Liver (tissue), 9 donors: ENCODE measurements around the gene PPM1L. TPM values are rescaled to one million over a fixed set of nuclear protein-coding genes. Genes with fewer than 3 reads are reported as not detected.

ENCODE experiments used
- DNase-seq: peaks from one replicate; pipeline ENCODE4 v3.0.0-alpha.2; 2017; ENCODE audit warnings: low spot score
- H3K27ac ChIP-seq, 2 donors: one replicate each; pipeline ENCODE4 v1.7.0; 2013; ENCODE audit warnings: inconsistent platforms in 2 of 2, low read length in 2 of 2, control low read depth in 1 of 2, low read depth in 1 of 2, mild to moderate bottlenecking in 1 of 2
- H3K27me3 ChIP-seq, 4 donors: one replicate each; pipeline versions ENCODE4 v1.6.1 to v1.7.0; 2013; ENCODE audit warnings: low read length in 3 of 4, inconsistent platforms in 1 of 4, mild to moderate bottlenecking in 1 of 4, moderate library complexity in 1 of 4; ENCODE audit not compliant: control insufficient read depth in 4 of 4, insufficient read depth in 4 of 4
- H3K36me3 ChIP-seq, 4 donors: one replicate each; pipeline versions ENCODE4 v1.6.1 to v1.7.0; 2013; ENCODE audit warnings: low read length in 3 of 4, mild to moderate bottlenecking in 3 of 4, low read depth in 1 of 4, moderate library complexity in 1 of 4; ENCODE audit not compliant: control insufficient read depth in 4 of 4, insufficient read depth in 3 of 4
- H3K4me1 ChIP-seq, 4 donors: one replicate each; pipeline versions ENCODE4 v1.6.1 to v1.7.0; 2013; ENCODE audit warnings: low read length in 3 of 4, mild to moderate bottlenecking in 3 of 4, moderate library complexity in 1 of 4; ENCODE audit not compliant: control insufficient read depth in 4 of 4, insufficient read depth in 4 of 4
- H3K4me3 ChIP-seq, 3 donors: one replicate each; pipeline versions ENCODE4 v1.6.1 to v1.7.0; 2013; ENCODE audit warnings: low read length in 3 of 3, control low read depth in 1 of 3, low read depth in 1 of 3, mild to moderate bottlenecking in 1 of 3
- H3K9ac ChIP-seq, 2 donors: one replicate each; pipeline ENCODE4 v1.7.0; 2013; ENCODE audit warnings: low read length in 2 of 2, mild to moderate bottlenecking in 2 of 2, moderate library complexity in 2 of 2, control low read depth in 1 of 2, low read depth in 1 of 2
- H3K9me3 ChIP-seq, 4 donors: one replicate each; pipeline versions ENCODE4 v1.6.1 to v1.7.0; 2013; ENCODE audit warnings: low read length in 3 of 4; ENCODE audit not compliant: control insufficient read depth in 4 of 4
- ATF3 ChIP-seq: IDR thresholded peaks from 2 replicates; pipeline ENCODE4 v1.6.1; 2016; ENCODE audit warnings: antibody characterized with exemption
- CTCF ChIP-seq: fragments of 150-350 bp; IDR thresholded peaks from 2 replicates; pipeline ENCODE4 v1.5.1; 2017; ENCODE audit warnings: improper control_type of control experiment, low read depth, low read length; ENCODE audit not compliant: missing input control
- FOXA1 ChIP-seq: IDR thresholded peaks from 2 replicates; pipeline ENCODE4 v1.6.1; 2016; ENCODE audit warnings: antibody characterized with exemption
- HNF4A ChIP-seq, 2 donors: conservative IDR thresholded peaks; 2 replicates each; pipeline ENCODE4 v1.6.1; 2016; ENCODE audit warnings: antibody characterized with exemption in 2 of 2, mild to moderate bottlenecking in 2 of 2
- JUND ChIP-seq, 2 donors: IDR thresholded peaks; 2 replicates each; pipeline ENCODE4 v1.6.1; 2016; ENCODE audit warnings: antibody characterized with exemption in 2 of 2
- RAD21 ChIP-seq, 2 donors: IDR thresholded peaks; 2 replicates each; pipeline ENCODE4 v1.6.1; 2016; ENCODE audit warnings: antibody characterized with exemption in 2 of 2, mild to moderate bottlenecking in 2 of 2
- REST ChIP-seq: IDR thresholded peaks from 2 replicates; pipeline ENCODE4 v1.6.1; 2016; ENCODE audit warnings: antibody characterized with exemption, mild to moderate bottlenecking
- RXRA ChIP-seq, 2 donors: IDR thresholded peaks; 2 replicates each; pipeline ENCODE4 v1.6.1; 2017 to 2018; ENCODE audit warnings: antibody characterized with exemption in 2 of 2, mild to moderate bottlenecking in 1 of 2
- SP1 ChIP-seq: IDR thresholded peaks from 2 replicates; pipeline ENCODE4 v1.6.1; 2018; ENCODE audit warnings: antibody characterized with exemption, mild to moderate bottlenecking
- WGBS: extraction: QIAGEN DNeasy Blood & Tissue Kit; methylation state at CpG from one replicate; pipeline ENCODE4 v1.1.7; 2013; 5-methylcytosine and 5-hydroxymethylcytosine counted together
- polyA plus RNA-seq, 2 donors: library from polyadenylated mRNA; stranded (reverse) in 1 of 2; unstranded in 1 of 2; fragments of 200-250 nt in 1 of 2; fragments of >200 nt in 1 of 2; fragmentation: Nextera tagmentation in 1 of 2; extraction: Ambion mirVana in 1 of 2; gene quantifications; one replicate each; pipeline versions ENCODE4 v1.2.1 to v1.2.3, GENCODE V29; 2013 to 2015
- total RNA-seq, 2 donors: library from RNA; depleted of rRNA; stranded (reverse); fragments of >200 nt; gene quantifications; one replicate each; pipeline ENCODE4 v1.2.3, GENCODE V29; 2014
- donor health status: healthy.
- donor health status: healthy.
- donor health status: healthy.
- donor health status: healthy.
- donor health status: healthy.

The PPM1L gene
- total and polyA plus RNA-seq, 4 donors = 1.6 to 8.5 (median 4.8) TPM

- H3K9me3 ChIP-seq = no peaks in the 10 kb centered on the region
- no peaks in the 10 kb centered on the region for H3K4me1 ChIP-seq
- no peaks in the 10 kb centered on the region for H3K27me3 ChIP-seq
- no peak for TF ChIP-seq FOXA1
- TF ChIP-seq RAD21 (IDR thresholded peaks at IDR 0.05) = no peak
- no peak for TF ChIP-seq ATF3
- no peaks in the 10 kb centered on the region for H3K36me3 ChIP-seq
- H3K27ac ChIP-seq = no peak overlapping the region
- no peak overlapping the region for H3K9ac ChIP-seq
- no peak overlapping the region for H3K4me3 ChIP-seq
- WGBS = 78% methylated on average over 10 of the region's 10 CpGs
- DNase-seq = no peak
These were observed 171.6 kb downstream of the PPM1L start for GRCh38 chr3:160927620-160928019.

- no peak overlapping the region for H3K9ac ChIP-seq
- H3K4me3 ChIP-seq = no peak overlapping the region
- no peak for DNase-seq
- 94% methylated on average over 5 of the region's 5 CpGs for WGBS
- no peaks in the 10 kb centered on the region for H3K9me3 ChIP-seq
- H3K27me3 ChIP-seq = no peaks in the 10 kb centered on the region
- H3K27ac ChIP-seq = no peak overlapping the region
- no peak for TF ChIP-seq REST
- no peak for TF ChIP-seq HNF4A (conservative IDR thresholded peaks at IDR 0.05)
- peak; percentile 5 to 56 for TF ChIP-seq RAD21 (IDR thresholded peaks at IDR 0.05)
- H3K36me3 ChIP-seq = no peaks in the 10 kb centered on the region
- no peaks in the 10 kb centered on the region for H3K4me1 ChIP-seq
These were observed 172.2 kb downstream of the PPM1L start for GRCh38 chr3:160928183-160928726.

GRCh38 chr3:160929595-160929994 lies 173.6 kb downstream of the PPM1L start:
- TF ChIP-seq CTCF = peak; percentile 5
- no peak for TF ChIP-seq JUND (IDR thresholded peaks at IDR 0.05)
- TF ChIP-seq RXRA (IDR thresholded peaks at IDR 0.05) = no peak
- TF ChIP-seq REST = no peak
- TF ChIP-seq RAD21 (IDR thresholded peaks at IDR 0.05) = peak in 1 of 2 donors; percentile 61
- no peak for TF ChIP-seq SP1
- DNase-seq = no peak
- 57% methylated on average over 2 of the region's 2 CpGs for WGBS
- H3K9me3 ChIP-seq = no peaks in the 10 kb centered on the region
- H3K36me3 ChIP-seq = no peaks in the 10 kb centered on the region
- H3K9ac ChIP-seq = no peak overlapping the region
- no peaks in the 10 kb centered on the region for H3K4me1 ChIP-seq
- H3K27me3 ChIP-seq = no peaks in the 10 kb centered on the region
- no peak overlapping the region for H3K4me3 ChIP-seq
- no peak overlapping the region for H3K27ac ChIP-seq
